ENCODE results near the gene KAT2B. TPM values are rescaled to one million over a fixed set of nuclear protein-coding genes. Genes with fewer than 3 reads are reported as not detected.
"Not testable (repeated sequence)": the region's sequence is repeated elsewhere in the genome, so short reads cannot be mapped to it uniquely, and the experiment has no call there.

The KAT2B gene
- total RNA-seq, 1 donor from 2014 or later, result 25.6 TPM

DNA sequence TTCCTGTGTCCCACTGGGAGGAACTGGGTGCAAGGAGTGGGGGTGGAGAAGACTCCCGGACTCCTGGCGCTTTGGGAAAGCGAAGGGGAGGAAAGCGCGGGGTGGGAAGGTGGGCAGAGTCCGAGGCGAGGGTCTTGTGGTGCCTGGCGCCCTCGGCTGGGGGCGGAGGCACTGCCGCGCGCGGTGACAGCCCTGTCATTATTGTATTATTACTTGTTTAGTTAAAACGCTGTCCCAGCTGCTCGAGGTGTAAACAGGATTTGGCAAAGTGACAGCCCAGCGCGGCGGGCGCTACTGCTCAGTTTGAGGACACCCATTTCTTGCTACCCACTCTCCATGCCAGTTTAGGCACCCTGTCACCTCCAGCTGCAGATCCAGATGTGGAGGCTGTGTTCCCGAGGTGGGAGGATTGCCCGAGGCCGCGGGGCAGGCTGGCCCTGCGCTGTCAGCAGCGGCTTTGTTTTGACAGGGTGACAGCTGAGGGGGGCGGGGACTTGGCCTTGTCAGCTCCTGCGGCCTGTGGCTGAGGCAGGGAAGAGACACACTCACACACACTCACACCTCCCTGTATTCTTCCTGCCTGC, 1.0 kb downstream of the KAT2B start:
- DNase-seq (ENCODE audit: low spot score) (peak; percentile 94), ATAC-seq (peak; percentile 74)

DNA sequence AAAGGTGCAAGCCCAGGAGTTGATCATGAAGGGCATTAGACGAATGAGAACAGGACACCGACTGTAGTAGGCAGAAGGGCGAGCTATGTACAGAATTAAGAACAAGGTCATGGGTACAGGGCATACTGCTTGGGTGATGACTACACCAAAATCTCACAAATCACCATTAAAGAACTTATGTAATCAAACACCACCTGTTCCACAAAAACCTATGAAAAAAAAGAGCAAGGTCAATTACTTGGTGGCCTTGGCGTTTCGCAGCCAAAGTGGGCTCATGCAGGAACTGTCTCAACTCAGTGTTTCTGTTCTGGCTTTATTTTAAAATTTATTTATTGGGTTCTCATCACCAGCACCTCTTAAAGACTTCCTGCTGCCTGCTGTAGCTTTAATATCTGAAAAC, 2.1 kb downstream of the KAT2B start:
- DNase-seq (ENCODE audit: low spot score), result no peak

DNA sequence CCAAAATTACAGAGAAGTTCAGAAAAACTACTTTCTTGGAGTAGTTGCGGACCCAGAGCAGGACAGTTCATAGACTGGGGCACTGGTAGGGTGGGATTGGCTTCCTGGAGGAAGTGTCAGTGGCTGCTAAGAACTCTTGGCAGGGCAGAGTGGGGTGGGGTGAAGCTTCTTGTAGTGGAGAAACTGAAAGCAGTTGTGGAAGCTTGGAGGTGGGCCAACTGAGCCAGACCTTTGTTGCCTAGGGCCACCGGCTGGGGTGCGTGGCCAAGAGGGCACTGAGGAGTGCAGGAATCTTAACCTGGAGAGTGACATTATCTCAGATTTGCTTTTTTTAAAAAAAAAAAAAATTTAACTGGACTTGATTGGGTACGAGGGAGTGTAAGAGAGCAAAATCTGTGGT, 3.1 kb downstream of the KAT2B start:
- DNase-seq (ENCODE audit: low spot score) (peak; percentile 93), ATAC-seq (peak; percentile 49)

More for the DNA sequence above, 2.1 kb downstream of the KAT2B start:
- no peak for ATAC-seq

DNA sequence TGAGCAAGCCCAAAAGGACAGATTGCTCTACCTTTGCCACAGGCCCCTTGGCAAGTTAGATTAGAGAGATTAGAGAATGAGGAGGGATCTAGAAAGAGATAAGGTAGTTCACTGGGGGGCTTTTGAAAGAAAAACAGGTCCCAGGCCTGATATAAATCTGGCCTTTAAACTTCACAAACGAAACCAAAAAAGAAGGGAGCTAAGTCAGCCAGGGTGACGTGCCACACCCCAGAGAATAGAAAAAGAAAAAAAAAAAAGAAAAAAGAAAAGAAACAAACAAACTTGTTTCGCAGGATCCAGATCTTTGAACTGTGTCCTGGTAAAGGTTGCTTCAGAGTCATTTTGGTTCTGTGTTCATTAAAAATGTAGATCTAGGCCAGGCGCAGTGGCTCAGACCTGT, 3.6 kb downstream of the KAT2B start:
- no peak for DNase-seq (ENCODE audit: low spot score)
- no peak for ATAC-seq

DNA sequence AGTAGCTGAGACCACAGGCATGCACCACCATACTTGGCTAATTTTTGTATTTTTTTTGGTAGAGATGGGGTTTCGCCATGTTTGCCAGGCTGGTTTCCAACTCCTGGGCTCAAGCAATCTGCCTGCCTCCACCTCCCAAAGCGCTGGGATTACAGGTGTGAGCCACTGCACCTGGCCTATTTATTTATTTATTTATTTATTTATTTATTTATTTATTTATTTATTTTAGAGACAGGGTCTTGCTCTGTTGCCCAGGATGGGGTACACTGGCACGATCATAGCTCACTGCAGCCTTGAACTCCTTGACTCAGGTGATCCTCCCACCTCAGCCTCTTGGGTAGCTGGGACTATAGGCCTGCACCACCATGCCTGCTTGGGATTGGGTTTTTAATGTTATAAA, 4.9 kb downstream of the KAT2B start:
- not testable (repeated sequence) for DNase-seq (ENCODE audit: low spot score); ATAC-seq

DNA sequence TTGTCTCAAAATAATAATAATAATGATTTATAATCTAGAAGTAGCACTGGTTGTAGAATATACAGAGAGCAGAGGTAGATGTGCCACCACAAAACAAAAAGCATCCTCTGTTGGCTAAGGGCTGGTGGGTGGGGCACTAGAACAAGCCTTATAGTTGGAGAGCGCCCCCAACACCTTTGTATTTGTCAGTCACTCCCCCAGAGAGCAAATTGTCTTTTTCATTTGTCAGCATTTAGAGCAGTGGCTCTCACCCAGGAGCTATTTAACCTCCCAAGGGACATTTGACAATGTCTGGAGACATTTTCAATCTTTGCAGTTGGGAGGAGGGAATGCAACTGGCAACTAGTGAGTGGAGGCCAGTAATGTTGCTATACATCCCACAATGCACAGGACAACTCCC, 6.3 kb downstream of the KAT2B start:
- DNase-seq (ENCODE audit: low spot score), result no peak
- ATAC-seq, result no peak

DNA sequence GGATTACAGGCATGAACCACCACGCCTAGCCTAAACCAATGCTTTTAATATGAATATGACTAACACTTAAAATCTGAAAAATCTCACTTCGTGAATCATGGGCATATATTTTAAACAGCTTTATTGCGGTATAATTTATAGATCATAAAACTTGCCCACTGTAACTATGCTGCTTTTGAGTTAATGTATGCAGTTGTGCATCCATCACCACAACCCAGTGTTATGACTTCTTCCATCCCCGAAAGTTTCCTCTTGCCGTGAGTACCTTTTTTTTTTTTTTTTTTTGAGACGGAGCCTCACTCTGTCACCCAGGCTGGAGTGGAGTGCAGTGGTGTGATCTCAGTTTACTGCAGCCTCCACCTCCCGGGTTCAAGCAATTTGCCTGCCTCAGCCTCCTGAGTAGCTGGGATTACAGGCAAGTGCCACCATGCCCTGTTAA, 7.1 kb downstream of the KAT2B start:
- DNase-seq (ENCODE audit: low spot score) (no peak), ATAC-seq (no peak)

DNA sequence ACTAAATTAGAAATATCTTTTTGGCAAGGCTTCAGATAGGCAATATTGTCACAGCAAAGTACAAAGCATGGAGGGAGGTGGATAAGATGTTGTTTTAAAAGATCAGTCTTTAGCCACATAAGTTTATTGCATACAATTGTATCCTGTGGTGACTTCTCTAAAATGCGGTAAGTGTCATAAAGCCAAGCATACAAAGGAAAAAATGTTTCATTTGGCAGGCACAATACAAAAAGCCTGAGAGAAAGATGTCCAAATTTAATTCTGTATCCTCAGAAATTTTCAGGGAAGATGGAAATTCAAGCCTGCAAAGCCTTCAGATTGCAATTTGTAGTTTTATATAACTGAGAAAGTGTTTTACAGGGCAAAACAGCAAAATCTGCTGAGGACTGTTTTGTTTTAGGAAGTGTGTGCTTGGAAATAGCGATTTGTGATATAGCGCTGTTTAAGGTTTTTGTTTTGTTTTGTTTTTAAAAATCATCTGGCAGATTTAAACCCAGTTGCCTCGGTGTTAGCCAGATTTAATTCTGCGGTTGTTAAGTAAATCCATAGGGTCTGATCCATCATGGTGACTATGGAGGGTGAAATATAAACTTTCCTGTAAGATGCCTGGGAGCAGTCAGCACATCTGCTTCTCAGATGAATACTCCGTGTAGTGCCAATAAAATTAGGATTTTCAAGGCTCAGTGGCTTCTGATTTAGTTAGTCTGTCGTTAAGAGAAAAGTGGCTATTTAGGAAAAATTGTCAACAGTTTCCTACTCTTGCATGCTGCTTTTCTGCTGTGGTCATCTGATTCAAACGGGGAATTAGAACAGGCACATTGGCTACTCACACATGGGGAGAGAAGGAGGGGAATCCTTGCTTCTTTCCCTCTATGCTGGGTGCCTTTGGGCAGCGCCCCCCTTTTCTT, 8.0 kb downstream of the KAT2B start:
- DNase-seq (ENCODE audit: low spot score), result no peak
- no peak for ATAC-seq

DNA sequence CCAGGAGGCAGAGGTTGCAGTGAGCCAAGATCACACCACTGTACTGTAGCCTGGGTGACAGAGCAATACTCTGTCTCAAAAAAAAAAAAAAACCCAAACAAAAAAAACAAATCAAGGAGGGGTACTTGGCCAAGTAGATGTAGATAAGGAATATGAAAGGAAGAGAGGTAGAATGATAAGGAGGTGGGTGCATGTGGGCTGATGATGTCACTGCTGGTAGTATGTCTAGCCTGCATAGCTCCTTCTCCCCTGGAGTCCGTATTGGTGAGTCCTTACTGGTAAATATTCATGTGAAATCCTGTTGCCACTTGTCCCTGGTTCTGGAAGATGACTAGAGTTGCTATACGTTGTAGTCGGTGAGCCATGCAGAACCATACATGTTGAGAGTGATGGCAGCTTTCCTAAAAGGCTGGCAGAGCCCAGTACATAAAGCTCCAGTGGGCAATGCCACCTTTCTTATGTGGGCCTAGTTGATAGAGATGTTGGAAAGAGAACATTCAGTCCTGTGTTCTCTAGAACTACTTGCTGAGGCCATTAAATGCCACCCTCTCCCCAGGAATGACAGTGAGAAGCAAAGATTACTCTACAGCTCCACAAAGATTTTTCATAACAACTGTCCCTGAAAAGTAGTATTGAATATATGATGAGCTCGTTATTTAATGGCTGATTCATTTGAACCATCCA, 11.0 kb downstream of the KAT2B start:
- ATAC-seq (no peak), DNase-seq (ENCODE audit: low spot score) (no peak)

DNA sequence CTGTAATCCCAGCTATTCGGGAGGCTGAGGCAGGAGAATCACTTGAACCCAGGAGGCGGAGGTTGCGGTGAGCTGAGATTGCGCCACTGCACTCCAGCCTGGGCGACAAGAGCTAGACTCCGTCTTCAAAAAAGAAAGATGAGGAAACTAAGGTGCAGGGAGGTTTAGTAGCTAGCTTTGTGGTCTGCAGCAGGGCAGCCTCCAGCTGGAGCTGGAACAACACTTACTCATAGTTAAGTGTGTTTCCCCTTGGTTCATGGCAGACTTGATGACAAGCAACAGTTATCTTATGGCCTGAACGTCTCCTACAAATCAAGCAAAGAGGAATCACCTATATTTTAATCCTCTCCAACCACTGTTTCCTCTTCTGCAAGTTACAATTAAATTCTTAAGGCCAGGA, 12.6 kb downstream of the KAT2B start:
- ATAC-seq, result no peak
- DNase-seq (ENCODE audit: low spot score), result no peak

DNA sequence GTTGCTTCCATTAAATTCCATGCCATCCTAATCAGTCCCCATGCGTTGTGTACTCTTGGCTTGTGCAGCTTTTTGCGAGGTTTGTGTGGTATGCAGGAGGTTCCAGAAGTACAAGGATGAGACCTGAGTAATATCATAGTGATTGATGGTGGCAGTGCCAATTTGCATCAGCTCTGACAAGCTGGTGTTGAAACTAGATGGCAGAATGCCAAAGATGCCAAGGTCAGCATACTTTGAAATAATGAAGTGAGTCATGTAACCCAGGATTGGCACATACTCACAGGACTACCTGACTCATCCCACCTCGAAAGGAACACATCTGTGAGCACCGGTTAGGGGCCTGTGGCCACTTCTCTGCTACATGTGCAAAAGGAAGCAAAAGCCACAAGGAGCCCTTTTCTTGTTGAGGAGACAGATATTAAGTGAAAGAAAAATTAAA, 14.3 kb downstream of the KAT2B start:
- ATAC-seq, result peak; percentile 86
- peak; percentile 84 for DNase-seq (ENCODE audit: low spot score)

DNA sequence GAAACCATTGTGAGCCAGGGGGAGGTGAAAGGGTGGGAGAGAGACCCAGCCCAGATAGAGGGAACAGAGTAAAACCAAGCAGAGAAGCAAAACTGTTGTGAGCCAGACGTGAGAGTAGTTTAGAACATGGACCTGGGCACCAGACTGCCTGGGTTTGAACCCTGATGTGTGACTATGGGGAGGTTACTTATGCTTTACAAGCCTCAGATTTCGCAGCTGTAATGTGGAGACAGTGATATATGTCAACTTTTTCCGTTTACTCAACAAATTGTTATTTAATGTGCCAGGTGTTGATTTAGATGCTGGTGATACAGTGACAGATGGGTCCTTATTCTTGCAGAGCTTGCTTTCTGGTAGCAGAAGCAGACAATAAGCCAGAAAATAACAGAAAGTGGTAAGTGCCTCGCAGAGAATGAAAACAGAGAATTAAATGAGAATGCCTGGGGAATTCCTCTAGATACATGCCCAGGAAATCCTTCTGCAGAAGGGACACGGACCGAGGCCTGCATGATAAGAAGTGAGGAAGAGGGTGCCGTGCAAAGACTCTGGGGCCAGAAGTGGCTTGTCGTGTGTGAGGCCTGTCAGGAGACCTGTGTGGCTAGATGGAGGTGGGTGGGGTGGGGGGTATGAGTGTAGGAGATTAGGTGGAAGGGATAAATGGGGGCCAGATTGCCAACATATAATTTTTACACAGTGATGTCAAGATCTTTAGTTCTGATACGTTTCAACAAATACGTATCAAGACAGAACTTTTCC, 15.0 kb downstream of the KAT2B start:
- ATAC-seq (peak; percentile 6), DNase-seq (ENCODE audit: low spot score) (no peak)

DNA sequence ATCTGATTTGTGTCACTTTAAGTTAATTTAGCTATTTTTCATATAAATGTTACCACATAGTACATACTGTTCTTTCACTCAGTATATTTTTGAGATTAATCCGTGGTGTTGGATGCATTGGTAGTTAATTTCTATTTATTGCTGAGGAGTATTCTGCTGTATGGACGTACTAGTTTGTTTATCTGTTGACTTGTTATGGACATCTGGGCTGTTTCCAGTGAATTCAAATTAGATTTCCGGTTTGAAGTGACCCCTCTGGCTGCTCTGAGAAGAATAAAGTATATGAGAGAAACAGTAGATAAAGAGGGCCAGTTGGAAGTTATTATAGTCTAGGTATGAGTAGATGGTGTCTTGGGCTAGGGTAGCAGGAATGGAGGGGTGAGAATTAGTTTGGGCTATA, 15.6 kb downstream of the KAT2B start:
- no peak for DNase-seq (ENCODE audit: low spot score)
- no peak for ATAC-seq

DNA sequence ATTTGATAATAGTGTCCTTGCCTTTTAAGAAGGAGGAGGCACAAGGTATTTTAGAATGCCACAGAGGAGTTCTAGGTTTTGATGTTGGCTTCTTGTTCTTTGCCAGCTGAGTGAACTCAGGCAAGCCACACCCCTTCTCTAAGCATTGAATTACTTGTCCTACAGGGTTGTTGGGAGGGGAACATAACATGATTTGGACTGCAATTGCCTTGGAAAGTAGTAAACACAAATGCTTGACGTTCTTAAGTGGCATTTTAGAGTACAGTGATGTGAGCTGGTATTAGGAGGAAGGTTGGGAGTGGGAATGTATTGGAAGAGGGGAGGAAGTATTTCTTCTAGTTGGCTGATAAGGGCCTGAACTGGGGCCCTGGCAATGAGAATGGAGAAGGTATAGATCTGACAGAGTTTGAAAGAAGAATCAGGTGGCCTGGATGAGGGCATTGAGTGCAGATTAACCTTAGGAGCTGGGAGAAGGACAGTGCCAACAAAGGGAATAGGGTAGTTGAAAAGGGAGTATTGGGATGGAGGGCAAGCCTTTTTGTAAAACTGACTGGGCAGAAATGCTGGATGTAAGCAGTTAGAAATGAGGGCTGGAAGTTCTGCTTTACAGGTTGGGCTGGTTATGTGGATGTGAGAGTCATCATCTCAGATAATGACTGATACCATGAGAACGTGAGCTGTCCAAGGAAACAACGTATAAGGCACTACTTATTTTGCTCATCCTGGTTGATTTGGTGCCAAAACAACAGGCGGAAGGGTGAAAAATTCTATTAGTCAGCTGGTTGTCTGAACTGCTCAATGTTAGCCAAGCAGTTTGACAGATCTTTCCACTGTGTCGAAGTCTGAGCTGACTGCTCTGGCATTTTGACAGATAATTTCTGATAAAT, 16.7 kb downstream of the KAT2B start:
- DNase-seq (ENCODE audit: low spot score) (no peak), ATAC-seq (peak; percentile 46)

DNA sequence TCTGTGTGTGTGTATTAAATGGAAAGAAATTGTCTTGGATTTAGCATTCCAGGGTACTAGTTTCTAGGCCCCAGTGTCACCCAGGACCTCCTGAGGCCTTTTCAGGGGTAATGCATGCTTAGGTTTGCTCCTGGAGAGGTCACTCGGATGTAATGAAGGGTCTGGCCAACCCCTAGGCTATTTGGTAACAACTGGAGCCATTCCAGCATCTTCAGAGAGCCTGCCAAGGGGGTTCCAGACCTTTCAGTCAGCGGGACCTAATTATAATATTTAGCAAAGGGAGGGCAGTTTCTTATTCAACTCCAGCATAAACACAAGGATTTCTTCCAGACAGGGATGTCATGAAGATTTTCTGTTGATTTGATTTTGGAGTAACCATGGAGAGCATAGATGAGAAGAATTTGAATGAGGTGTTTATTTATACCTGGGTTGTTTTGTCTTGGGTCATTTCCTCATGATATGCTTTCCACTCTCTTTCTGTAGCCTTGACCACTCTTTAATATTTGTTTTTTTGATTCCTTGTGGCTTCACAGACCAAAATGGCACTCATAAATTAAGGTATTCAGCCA, 17.4 kb downstream of the KAT2B start:
- no peak for DNase-seq (ENCODE audit: low spot score)
- peak; percentile 7 for ATAC-seq

DNA sequence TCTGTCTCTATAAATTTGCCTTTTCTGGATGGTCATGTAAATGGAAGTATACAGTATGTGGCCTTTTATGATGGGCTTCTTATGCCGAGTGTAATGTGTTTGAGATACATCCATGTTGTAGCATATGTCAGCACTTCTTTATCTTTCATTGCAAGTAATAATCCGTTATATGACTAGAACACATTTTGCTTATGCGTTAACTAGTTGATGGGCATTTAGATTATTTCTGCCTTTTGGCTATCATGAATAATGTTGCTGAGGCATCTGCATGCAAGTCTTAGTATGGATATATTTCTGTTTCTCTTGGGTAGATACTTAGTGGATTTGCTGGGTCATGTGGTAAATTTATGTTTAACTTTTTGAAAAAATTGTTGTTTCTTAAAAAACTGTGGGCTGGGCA, 19.7 kb downstream of the KAT2B start:
- no peak for ATAC-seq
- DNase-seq (ENCODE audit: low spot score), result no peak

DNA sequence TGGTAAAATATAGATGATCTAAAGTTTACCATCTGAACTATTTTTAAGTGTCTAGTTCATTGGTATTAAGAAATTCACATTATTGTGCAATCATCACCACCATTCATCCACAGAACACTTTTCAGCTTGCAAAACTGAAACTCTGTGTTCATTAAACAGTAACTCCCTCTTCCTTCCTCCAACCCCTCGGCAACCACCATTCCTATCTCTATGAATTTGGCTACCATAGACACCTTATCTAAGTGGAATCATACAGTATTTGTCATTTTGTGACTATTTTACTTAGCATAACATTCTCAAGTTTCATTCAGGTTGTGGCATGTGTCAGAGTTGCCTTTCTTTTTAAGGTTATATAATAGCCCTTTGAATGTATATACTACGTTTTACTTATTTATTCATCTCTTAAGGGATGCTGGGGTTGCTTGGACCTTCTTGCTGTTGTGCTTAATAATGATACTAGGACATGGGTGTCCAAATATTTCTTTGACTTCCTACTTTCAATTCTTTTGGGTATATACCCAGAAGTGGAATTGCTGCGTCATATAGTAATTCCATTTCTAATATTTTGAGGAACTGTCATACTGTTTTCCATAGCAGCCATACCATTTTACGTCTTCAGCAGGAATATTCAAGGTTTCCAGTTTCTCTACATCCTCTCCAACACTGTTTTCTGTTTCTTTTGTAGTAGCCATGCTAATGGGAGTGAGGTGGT, 20.9 kb downstream of the KAT2B start:
- ATAC-seq (peak; percentile 79), DNase-seq (ENCODE audit: low spot score) (no peak)

DNA sequence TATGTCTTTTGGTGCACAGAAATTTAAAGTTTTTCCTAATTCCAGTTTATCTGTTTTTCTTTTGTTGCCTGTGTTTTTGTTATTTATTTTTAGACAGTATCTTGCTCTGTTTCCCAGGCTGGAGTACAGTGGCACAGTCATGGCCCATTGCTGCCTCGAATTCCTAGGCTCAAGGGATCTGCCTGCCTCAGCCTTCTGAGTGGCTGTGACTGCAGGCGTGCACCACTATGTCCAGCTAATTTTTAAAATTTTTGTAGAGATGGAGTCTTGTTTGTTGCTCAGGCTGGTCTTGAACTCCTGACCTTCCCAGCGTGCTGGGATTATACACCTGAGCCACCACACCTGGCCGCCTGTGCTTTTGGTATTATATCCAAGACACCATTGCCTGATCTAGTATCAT, 22.8 kb downstream of the KAT2B start:
- DNase-seq (ENCODE audit: low spot score) (no peak), ATAC-seq (no peak)

DNA sequence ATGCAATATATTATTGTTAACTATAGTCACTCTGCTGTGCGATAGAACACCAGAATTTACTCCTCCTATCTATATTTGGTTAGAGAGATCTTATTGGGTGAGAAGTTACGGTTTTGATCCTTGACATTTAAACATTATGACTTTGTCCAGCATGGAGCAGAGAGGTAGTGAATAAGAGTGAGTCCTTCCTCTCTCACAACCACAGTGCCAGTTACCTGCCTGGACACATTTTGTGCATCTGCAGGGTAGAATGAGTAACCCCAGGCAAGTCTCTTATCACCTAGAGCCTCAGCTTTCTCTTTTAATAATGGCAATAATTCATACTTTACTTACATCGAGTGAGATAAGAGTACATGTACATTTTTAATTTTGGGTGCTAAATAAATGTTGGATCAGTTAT, 24.1 kb downstream of the KAT2B start:
- DNase-seq (ENCODE audit: low spot score) (no peak), ATAC-seq (no peak)

All from left lobe of liver (tissue), 2 donors.